HCT116 (cell line): Measurements from ENCODE around the gene TAS2R14. TPM values are rescaled to one million over a fixed set of nuclear protein-coding genes. Genes with fewer than 3 reads are reported as not detected.

Experiments
- ATAC-seq: fragments of 200-7000 bp; cut with Tn5 transposase; 2 replicates; pipeline ENCODE4 v1.9.1; 2020; ENCODE audit warnings: mild to moderate bottlenecking, moderate library complexity
- BruUV-seq: library from RNA; stranded (reverse); fragments of 400-500 nt; replicated peaks from 2 replicates; lab custom pipeline; 2021; lab: Mats Ljungman, UMichigan
- CTCF ChIA-PET: fragments of 300-600 bp; sonication (Branson Sonifier 250); formaldehyde crosslinking; loops from one replicate; lab custom pipeline; 2021; ENCODE audit warnings: antibody characterized with exemption; lab: Charles Lee
- POLR2A ChIA-PET: fragments of 300-600, 350-600 bp; sonication (Branson Sonifier 250); formaldehyde crosslinking; loops from one replicate; lab custom pipeline; 2021; ENCODE audit warnings: antibody characterized with exemption; lab: Charles Lee
- RAD21 ChIA-PET, 2 experiments: fragments of 300-600 bp; sonication (Branson Sonifier 250); formaldehyde crosslinking; loops; one replicate each; lab custom pipeline; 2023; ENCODE audit warnings: low total read pairs in 2 of 2; ENCODE audit not compliant: uncharacterized antibody in 2 of 2, unreplicated experiment in 2 of 2, low non-redundant PET in 1 of 2; lab: Charles Lee
- DNase-seq: peaks from one replicate; pipeline ENCODE4 v3.0.0-alpha.2; 2010; ENCODE audit warnings: low read depth, low spot score
- H2AFZ ChIP-seq: fragments of 200-600 bp; shearing (Covaris generic), sonication (generic); 2 replicates; pipeline ENCODE4 v1.6.1; 2017; ENCODE audit warnings: low read depth, mixed run types, mixed read lengths, antibody characterized with exemption, low read length; ENCODE audit not compliant: poor library complexity, severe bottlenecking
- H3K27ac ChIP-seq: 2 replicates; pipeline ENCODE4 v1.5.1; 2012; ENCODE audit warnings: low read depth, low read length
- H3K27me3 ChIP-seq: fragments of 200-600 bp; sonication (generic); 2 replicates; pipeline ENCODE4 v1.6.1; 2016; ENCODE audit warnings: mixed run types, low read length, mixed read lengths; ENCODE audit not compliant: insufficient read depth
- H3K36me3 ChIP-seq, 2 experiments: fragments of 200-500 bp in 1 of 2; fragments of 200-600 bp in 1 of 2; sonication (Bioruptor generic) in 1 of 2; sonication (generic) in 1 of 2; 2 replicates each; pipeline versions ENCODE4 v1.5.1 to v1.6.1; 2014 to 2016; ENCODE audit warnings: low read length in 2 of 2, inconsistent platforms in 1 of 2, mixed read lengths in 1 of 2, mixed run types in 1 of 2; ENCODE audit not compliant: insufficient read depth in 2 of 2, control insufficient read depth in 1 of 2
- H3K4me1 ChIP-seq, 2 experiments: fragments of 200-600 bp in 1 of 2; sonication (generic) in 1 of 2; 2 replicates each; pipeline versions ENCODE4 v1.5.1 to v1.6.1; 2012 to 2017; ENCODE audit warnings: low read length in 2 of 2, inconsistent platforms in 1 of 2, mild to moderate bottlenecking in 1 of 2, mixed read lengths in 1 of 2, mixed run types in 1 of 2, moderate library complexity in 1 of 2; ENCODE audit not compliant: insufficient read depth in 2 of 2, control insufficient read depth in 1 of 2
- H3K4me2 ChIP-seq: fragments of 200-600 bp; sonication (generic); 2 replicates; pipeline ENCODE4 v1.6.1; 2017; ENCODE audit warnings: mixed run types, low read length, mixed read lengths
- H3K4me3 ChIP-seq, 2 experiments: fragments of 200-600 bp in 1 of 2; sonication (generic) in 1 of 2; replicated peaks in 1 of 2; 2 replicates each; pipeline ENCODE4 v1.5.1; 2011 to 2016; ENCODE audit warnings: low read length in 2 of 2, control low read depth in 1 of 2, low read depth in 1 of 2, mild to moderate bottlenecking in 1 of 2, mixed read lengths in 1 of 2, mixed run types in 1 of 2
- H3K79me2 ChIP-seq: fragments of 200-600 bp; sonication (generic); 2 replicates; pipeline ENCODE4 v1.6.1; 2017; ENCODE audit warnings: mild to moderate bottlenecking, mixed run types, low read length, moderate library complexity, mixed read lengths; ENCODE audit not compliant: insufficient read depth
- H3K9ac ChIP-seq: fragments of 200-600 bp; sonication (generic); 2 replicates; pipeline ENCODE4 v1.6.1; 2016; ENCODE audit warnings: low read length, mixed read lengths
- H3K9me2 ChIP-seq: fragments of 200-600 bp; sonication (generic), shearing (Covaris generic); 2 replicates; pipeline ENCODE4 v1.6.1; 2017; ENCODE audit warnings: mixed run types, mild to moderate bottlenecking, moderate library complexity; ENCODE audit not compliant: insufficient read depth
- H3K9me3 ChIP-seq, 2 experiments: fragments of 200-500 bp in 1 of 2; fragments of 200-600 bp in 1 of 2; sonication (Bioruptor generic) in 1 of 2; sonication (generic) in 1 of 2; 2 replicates each; pipeline ENCODE4 v1.6.1; 2014 to 2017; ENCODE audit warnings: low read length in 2 of 2, mixed read lengths in 2 of 2, inconsistent platforms in 1 of 2, low read depth in 1 of 2, mild to moderate bottlenecking in 1 of 2, mixed run types in 1 of 2, moderate library complexity in 1 of 2; ENCODE audit not compliant: control insufficient read depth in 1 of 2, insufficient read depth in 1 of 2
- H4K20me1 ChIP-seq: fragments of 200-600 bp; sonication (generic), shearing (Covaris generic); 2 replicates; pipeline ENCODE4 v1.6.1; 2017; ENCODE audit warnings: mixed run types, mild to moderate bottlenecking, moderate library complexity; ENCODE audit not compliant: insufficient read depth
- EGR1 ChIP-seq: IDR thresholded peaks from 2 replicates; pipeline ENCODE4 v1.6.1; 2012; ENCODE audit warnings: low read depth
- ELF1 ChIP-seq: IDR thresholded peaks from 2 replicates; pipeline ENCODE4 v1.6.1; 2012; ENCODE audit warnings: low read depth, borderline replicate concordance
- EZH2phosphoT487 ChIP-seq: fragments of 200-600 bp; IDR thresholded peaks from 2 replicates; pipeline ENCODE4 v1.6.1; 2018; ENCODE audit warnings: antibody characterized with exemption, borderline replicate concordance
- FOSL1 ChIP-seq: IDR thresholded peaks from 2 replicates; pipeline ENCODE4 v1.6.1; 2012; ENCODE audit warnings: low read depth
- POLR2A ChIP-seq: IDR thresholded peaks from 2 replicates; pipeline ENCODE4 v1.7.0; 2011; ENCODE audit warnings: borderline replicate concordance; ENCODE audit not compliant: insufficient read depth, insufficient read length; ENCODE audit errors: extremely low read depth
- POLR2AphosphoS5 ChIP-seq: IDR thresholded peaks from 2 replicates; pipeline ENCODE4 v1.6.1; 2011; ENCODE audit warnings: mild to moderate bottlenecking, low read depth, low read length, moderate library complexity
- REST ChIP-seq: IDR thresholded peaks from 2 replicates; pipeline ENCODE4 v1.6.1; 2012; ENCODE audit warnings: low read depth
- SIN3A ChIP-seq: IDR thresholded peaks from 2 replicates; pipeline ENCODE4 v1.6.1; 2012; ENCODE audit warnings: low read depth
- SP1 ChIP-seq: IDR thresholded peaks from 2 replicates; pipeline ENCODE4 v1.6.1; 2012; ENCODE audit warnings: low read depth
- ZFX ChIP-seq: fragments of 450-650 bp; IDR thresholded peaks from 2 replicates; pipeline ENCODE4 v1.6.1; 2017
- intact Hi-C: fragments of 100-400 bp; cut with micrococcal nuclease; formaldehyde crosslinking; loops from 2 replicates; pipeline ENCODE4 v1.10.0; 2022
- total RNA-seq: library from RNA; stranded (reverse); gene quantifications from one replicate; pipeline ENCODE4 v1.2.1, GENCODE V29; 2021; ENCODE audit not compliant: unreplicated experiment

The TAS2R14 gene
- total RNA-seq, 1 experiment from 2014 or later, result 1.9 TPM

- DNase-seq (no peak), ATAC-seq (no peak)
- POLR2A ChIA-PET, result no interaction called here
- no peak overlapping the region for H2AFZ ChIP-seq
- no TSS peak for BruUV-seq
- no peaks in the 10 kb centered on the region for H3K36me3 ChIP-seq
- H3K27ac ChIP-seq, result no peak overlapping the region
- CTCF ChIA-PET, result no interaction called here
- H3K4me2 ChIP-seq, result no peak overlapping the region
- no peaks in the 10 kb centered on the region; the same call in 1 of the 2 replicates for H3K9me2 ChIP-seq
- TF ChIP-seq SIN3A (no peak), POLR2A (no peak), REST (no peak)
- RAD21 ChIA-PET, result no interaction called here
- H3K27me3 ChIP-seq, result no peaks in the 10 kb centered on the region
- 0 out of 2 replicates have a peak, but pooled peaks cover 4% of the 10 kb centered on the region for H4K20me1 ChIP-seq
- H3K79me2 ChIP-seq, result no peaks in the 10 kb centered on the region
- no peaks in the 10 kb centered on the region for H3K4me1 ChIP-seq
- no peak overlapping the region for H3K4me3 ChIP-seq
- no peaks in the 10 kb centered on the region for H3K9me3 ChIP-seq
- intact Hi-C loops, result no loop called here
- H3K9ac ChIP-seq, result no peak overlapping the region
These were observed 28.3 kb upstream of the TAS2R14 start for GRCh38 chr12:10967409-10967808.

GRCh38 chr12:10966314-10966713, 27.3 kb upstream of the TAS2R14 start:
- CTCF ChIA-PET, result no interaction called here
- no peak for DNase-seq
- no TSS peak for BruUV-seq

More at GRCh38 chr12:10966314-10966713, 27.3 kb upstream of the TAS2R14 start:
- H3K9me2 ChIP-seq, result no peaks in the 10 kb centered on the region; the same call in 1 of the 2 replicates
- H3K36me3 ChIP-seq, result no peaks in the 10 kb centered on the region
- H3K79me2 ChIP-seq, result no peaks in the 10 kb centered on the region
- no peak for TF ChIP-seq SP1
- no peak for TF ChIP-seq ZFX
- no peak for TF ChIP-seq POLR2AphosphoS5
- no peak for TF ChIP-seq REST
- no peak for TF ChIP-seq EGR1
- no peak for TF ChIP-seq ELF1
- no peak for TF ChIP-seq FOSL1
- no peak for TF ChIP-seq EZH2phosphoT487
- no peak for TF ChIP-seq SIN3A
- TF ChIP-seq, all 23 proteins: peak for 0
- no peak overlapping the region for H3K4me3 ChIP-seq
- H3K27me3 ChIP-seq, result no peaks in the 10 kb centered on the region
- intact Hi-C loops, result no loop called here
- ATAC-seq, result no peak
- no peak overlapping the region for H2AFZ ChIP-seq
- no peak overlapping the region for H3K9ac ChIP-seq
- H4K20me1 ChIP-seq, result 0 out of 2 replicates have a peak, but pooled peaks cover 4% of the 10 kb centered on the region
- H3K9me3 ChIP-seq, result no peaks in the 10 kb centered on the region
- no peaks in the 10 kb centered on the region for H3K4me1 ChIP-seq
- RAD21 ChIA-PET, result no interaction called here
- POLR2A ChIA-PET, result no interaction called here
- H3K27ac ChIP-seq, result no peak overlapping the region
- no peak overlapping the region for H3K4me2 ChIP-seq
